GM12892 (cell line): ENCODE results near the gene MRPL40.
A peak's percentile ranks its signal among the peaks of the same experiment; 100 is the strongest.

Experiments used
- POLR2A ChIP-seq: IDR thresholded peaks from 2 replicates; pipeline ENCODE4 v1.6.1; 2011; ENCODE audit warnings: low read depth, low read length, control low read depth
- POLR2AphosphoS5 ChIP-seq: IDR thresholded peaks from 2 replicates; pipeline ENCODE4 v1.6.1; 2011; ENCODE audit warnings: low read depth, low read length, control low read depth
- TAF1 ChIP-seq: IDR thresholded peaks from 2 replicates; pipeline ENCODE4 v1.6.1; 2011; ENCODE audit warnings: low read depth, mild to moderate bottlenecking, control low read depth, low read length, borderline replicate concordance

- TF ChIP-seq POLR2A, result no peak
- no peak for TF ChIP-seq POLR2AphosphoS5
- peak; percentile 90 for TF ChIP-seq TAF1
These were observed 654 bp upstream of the MRPL40 start, which contains the start of gene HIRA for GRCh38 chr22:19431649-19432132.
